K562 (cell line): Measurements from ENCODE around the gene KIF14. TPM values are rescaled to one million over a fixed set of nuclear protein-coding genes. Genes with fewer than 3 reads are reported as not detected.
A peak's percentile ranks its signal among the peaks of the same experiment; 100 is the strongest.

ENCODE experiments used
- CC2D1A ChIP-seq: fragments of 450-650 bp; IDR thresholded peaks from 2 replicates; pipeline ENCODE4 v1.6.1; 2017; ENCODE audit warnings: mild to moderate bottlenecking
- KDM5B ChIP-seq: fragments of 200-600 bp; sonication (generic); IDR thresholded peaks from 2 replicates; pipeline ENCODE4 v1.6.1; 2012; ENCODE audit warnings: low read depth, mild to moderate bottlenecking, moderate library complexity, low read length, control low read depth, inconsistent platforms; ENCODE audit not compliant: insufficient replicate concordance
- MECOM ChIP-seq: fragments of 250-450 bp; sonication (Bioruptor Pico); IDR thresholded peaks from 2 replicates; pipeline ENCODE4 v1.8.0; 2022; ENCODE audit warnings: inconsistent platforms
- POLR2H ChIP-seq: IDR thresholded peaks from 2 replicates; pipeline ENCODE4 v1.6.1; 2016; ENCODE audit warnings: missing genetic modification characterization, low read depth, mild to moderate bottlenecking, control low read depth, missing compliant biosample characterization, moderate library complexity
- RBM25 ChIP-seq: fragments of 200-400 bp; formaldehyde crosslinking; IDR thresholded peaks from 2 replicates; pipeline ENCODE4 v1.6.1; 2018; ENCODE audit warnings: low read length, low read depth, moderate library complexity; ENCODE audit not compliant: severe bottlenecking
- TEAD1 ChIP-seq, 2 experiments: fragments of 450-650 bp in 1 of 2; sonication (generic) in 1 of 2; formaldehyde crosslinking; IDR thresholded peaks; 2 replicates each; pipeline versions ENCODE4 v1.4.0 to v1.8.0; 2020 to 2022; ENCODE audit warnings: mild to moderate bottlenecking in 2 of 2, missing genetic modification reagents in 1 of 2
- polyA plus RNA-seq, 8 experiments: library from polyadenylated mRNA; depleted of rRNA in 4 of 8; stranded (reverse) in 5 of 8; unstranded in 3 of 8; fragments of >200 nt; fragmentation: Nextera tagmentation in 2 of 8; fragmentation: Illumina TruSeq in 1 of 8; extraction: Ambion mirVana in 2 of 8; extraction: Trizol in 1 of 8; gene quantifications; 2 replicates each; pipeline versions ENCODE4 v1.2.1 to v1.2.3, GENCODE V29; 2011 to 2014; ENCODE audit warnings: inconsistent platforms in 1 of 8, missing spikeins in 1 of 8
- total RNA-seq, 7 experiments: library from RNA; depleted of rRNA in 6 of 7; stranded (reverse); fragments of >200 nt in 6 of 7; fragmentation: Illumina TruSeq in 2 of 7; extraction: Trizol in 2 of 7; gene quantifications; 2 replicates each; pipeline versions ENCODE4 v1.2.1 to v1.2.3, GENCODE V29; 2011 to 2021; ENCODE audit warnings: low replicate concordance in 1 of 7
- TF ChIP-seq, protein P1 (sequence below): fragments of 450-650 bp; IDR thresholded peaks from 2 replicates; pipeline ENCODE4 v1.6.1; 2016; ENCODE audit warnings: mild to moderate bottlenecking, moderate library complexity
- TF ChIP-seq, protein P2 (sequence below): conservative IDR thresholded peaks from 2 replicates; pipeline ENCODE4 v1.6.1; 2011; ENCODE audit warnings: low read depth, mild to moderate bottlenecking, low read length; ENCODE audit not compliant: control insufficient read depth
- TF ChIP-seq, protein P3 (sequence below): IDR thresholded peaks from 2 replicates; pipeline ENCODE4 v1.6.1; 2011; ENCODE audit warnings: borderline replicate concordance, low read depth, mild to moderate bottlenecking, moderate library complexity, low read length; ENCODE audit not compliant: insufficient read depth, poor library complexity, severe bottlenecking
- TF ChIP-seq, protein P4 (sequence below), 2 experiments: fragments of 450-650 bp; conservative IDR thresholded peaks; 2 replicates each; pipeline ENCODE4 v1.6.1; 2017; ENCODE audit warnings: mild to moderate bottlenecking in 2 of 2, moderate library complexity in 2 of 2

KIF14 gene
- total and polyA plus RNA-seq, 9 of the 15 experiments (the other 6 are each of a cell fraction or from before 2014, with no cell fraction given): 11.5 to 47.4 (median 29.0) TPM

DNA sequence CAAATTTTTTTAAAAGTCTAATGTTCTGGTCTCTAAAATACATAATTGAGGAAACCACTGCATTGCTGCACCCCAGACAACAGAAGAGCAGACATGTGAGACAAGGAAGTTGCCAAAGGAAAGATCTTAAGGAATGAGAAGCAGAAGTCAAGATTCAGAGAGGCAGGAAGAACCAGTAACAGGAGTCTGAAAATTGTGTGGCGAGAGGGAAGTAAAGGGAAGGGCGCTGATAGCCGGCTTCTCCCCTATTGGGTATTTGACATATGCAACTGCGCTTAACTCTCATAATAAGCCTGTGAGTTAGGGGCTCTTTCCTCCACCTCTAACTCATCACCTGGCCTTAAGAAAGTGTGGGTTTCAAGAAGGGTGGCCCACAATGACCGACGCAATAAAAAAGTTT, 21.9 kb upstream of the KIF14 start (continued):
- TF ChIP-seq, protein P1, sequence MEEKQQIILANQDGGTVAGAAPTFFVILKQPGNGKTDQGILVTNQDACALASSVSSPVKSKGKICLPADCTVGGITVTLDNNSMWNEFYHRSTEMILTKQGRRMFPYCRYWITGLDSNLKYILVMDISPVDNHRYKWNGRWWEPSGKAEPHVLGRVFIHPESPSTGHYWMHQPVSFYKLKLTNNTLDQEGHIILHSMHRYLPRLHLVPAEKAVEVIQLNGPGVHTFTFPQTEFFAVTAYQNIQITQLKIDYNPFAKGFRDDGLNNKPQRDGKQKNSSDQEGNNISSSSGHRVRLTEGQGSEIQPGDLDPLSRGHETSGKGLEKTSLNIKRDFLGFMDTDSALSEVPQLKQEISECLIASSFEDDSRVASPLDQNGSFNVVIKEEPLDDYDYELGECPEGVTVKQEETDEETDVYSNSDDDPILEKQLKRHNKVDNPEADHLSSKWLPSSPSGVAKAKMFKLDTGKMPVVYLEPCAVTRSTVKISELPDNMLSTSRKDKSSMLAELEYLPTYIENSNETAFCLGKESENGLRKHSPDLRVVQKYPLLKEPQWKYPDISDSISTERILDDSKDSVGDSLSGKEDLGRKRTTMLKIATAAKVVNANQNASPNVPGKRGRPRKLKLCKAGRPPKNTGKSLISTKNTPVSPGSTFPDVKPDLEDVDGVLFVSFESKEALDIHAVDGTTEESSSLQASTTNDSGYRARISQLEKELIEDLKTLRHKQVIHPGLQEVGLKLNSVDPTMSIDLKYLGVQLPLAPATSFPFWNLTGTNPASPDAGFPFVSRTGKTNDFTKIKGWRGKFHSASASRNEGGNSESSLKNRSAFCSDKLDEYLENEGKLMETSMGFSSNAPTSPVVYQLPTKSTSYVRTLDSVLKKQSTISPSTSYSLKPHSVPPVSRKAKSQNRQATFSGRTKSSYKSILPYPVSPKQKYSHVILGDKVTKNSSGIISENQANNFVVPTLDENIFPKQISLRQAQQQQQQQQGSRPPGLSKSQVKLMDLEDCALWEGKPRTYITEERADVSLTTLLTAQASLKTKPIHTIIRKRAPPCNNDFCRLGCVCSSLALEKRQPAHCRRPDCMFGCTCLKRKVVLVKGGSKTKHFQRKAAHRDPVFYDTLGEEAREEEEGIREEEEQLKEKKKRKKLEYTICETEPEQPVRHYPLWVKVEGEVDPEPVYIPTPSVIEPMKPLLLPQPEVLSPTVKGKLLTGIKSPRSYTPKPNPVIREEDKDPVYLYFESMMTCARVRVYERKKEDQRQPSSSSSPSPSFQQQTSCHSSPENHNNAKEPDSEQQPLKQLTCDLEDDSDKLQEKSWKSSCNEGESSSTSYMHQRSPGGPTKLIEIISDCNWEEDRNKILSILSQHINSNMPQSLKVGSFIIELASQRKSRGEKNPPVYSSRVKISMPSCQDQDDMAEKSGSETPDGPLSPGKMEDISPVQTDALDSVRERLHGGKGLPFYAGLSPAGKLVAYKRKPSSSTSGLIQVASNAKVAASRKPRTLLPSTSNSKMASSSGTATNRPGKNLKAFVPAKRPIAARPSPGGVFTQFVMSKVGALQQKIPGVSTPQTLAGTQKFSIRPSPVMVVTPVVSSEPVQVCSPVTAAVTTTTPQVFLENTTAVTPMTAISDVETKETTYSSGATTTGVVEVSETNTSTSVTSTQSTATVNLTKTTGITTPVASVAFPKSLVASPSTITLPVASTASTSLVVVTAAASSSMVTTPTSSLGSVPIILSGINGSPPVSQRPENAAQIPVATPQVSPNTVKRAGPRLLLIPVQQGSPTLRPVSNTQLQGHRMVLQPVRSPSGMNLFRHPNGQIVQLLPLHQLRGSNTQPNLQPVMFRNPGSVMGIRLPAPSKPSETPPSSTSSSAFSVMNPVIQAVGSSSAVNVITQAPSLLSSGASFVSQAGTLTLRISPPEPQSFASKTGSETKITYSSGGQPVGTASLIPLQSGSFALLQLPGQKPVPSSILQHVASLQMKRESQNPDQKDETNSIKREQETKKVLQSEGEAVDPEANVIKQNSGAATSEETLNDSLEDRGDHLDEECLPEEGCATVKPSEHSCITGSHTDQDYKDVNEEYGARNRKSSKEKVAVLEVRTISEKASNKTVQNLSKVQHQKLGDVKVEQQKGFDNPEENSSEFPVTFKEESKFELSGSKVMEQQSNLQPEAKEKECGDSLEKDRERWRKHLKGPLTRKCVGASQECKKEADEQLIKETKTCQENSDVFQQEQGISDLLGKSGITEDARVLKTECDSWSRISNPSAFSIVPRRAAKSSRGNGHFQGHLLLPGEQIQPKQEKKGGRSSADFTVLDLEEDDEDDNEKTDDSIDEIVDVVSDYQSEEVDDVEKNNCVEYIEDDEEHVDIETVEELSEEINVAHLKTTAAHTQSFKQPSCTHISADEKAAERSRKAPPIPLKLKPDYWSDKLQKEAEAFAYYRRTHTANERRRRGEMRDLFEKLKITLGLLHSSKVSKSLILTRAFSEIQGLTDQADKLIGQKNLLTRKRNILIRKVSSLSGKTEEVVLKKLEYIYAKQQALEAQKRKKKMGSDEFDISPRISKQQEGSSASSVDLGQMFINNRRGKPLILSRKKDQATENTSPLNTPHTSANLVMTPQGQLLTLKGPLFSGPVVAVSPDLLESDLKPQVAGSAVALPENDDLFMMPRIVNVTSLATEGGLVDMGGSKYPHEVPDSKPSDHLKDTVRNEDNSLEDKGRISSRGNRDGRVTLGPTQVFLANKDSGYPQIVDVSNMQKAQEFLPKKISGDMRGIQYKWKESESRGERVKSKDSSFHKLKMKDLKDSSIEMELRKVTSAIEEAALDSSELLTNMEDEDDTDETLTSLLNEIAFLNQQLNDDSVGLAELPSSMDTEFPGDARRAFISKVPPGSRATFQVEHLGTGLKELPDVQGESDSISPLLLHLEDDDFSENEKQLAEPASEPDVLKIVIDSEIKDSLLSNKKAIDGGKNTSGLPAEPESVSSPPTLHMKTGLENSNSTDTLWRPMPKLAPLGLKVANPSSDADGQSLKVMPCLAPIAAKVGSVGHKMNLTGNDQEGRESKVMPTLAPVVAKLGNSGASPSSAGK: 0 out of 2 replicates have a peak, but pooled peaks have one; percentile 30
- TF ChIP-seq MECOM (CRISPR knock-in tag): no peak
- TF ChIP-seq, protein P2, sequence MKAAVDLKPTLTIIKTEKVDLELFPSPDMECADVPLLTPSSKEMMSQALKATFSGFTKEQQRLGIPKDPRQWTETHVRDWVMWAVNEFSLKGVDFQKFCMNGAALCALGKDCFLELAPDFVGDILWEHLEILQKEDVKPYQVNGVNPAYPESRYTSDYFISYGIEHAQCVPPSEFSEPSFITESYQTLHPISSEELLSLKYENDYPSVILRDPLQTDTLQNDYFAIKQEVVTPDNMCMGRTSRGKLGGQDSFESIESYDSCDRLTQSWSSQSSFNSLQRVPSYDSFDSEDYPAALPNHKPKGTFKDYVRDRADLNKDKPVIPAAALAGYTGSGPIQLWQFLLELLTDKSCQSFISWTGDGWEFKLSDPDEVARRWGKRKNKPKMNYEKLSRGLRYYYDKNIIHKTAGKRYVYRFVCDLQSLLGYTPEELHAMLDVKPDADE: no peak
- TF ChIP-seq, protein P3, sequence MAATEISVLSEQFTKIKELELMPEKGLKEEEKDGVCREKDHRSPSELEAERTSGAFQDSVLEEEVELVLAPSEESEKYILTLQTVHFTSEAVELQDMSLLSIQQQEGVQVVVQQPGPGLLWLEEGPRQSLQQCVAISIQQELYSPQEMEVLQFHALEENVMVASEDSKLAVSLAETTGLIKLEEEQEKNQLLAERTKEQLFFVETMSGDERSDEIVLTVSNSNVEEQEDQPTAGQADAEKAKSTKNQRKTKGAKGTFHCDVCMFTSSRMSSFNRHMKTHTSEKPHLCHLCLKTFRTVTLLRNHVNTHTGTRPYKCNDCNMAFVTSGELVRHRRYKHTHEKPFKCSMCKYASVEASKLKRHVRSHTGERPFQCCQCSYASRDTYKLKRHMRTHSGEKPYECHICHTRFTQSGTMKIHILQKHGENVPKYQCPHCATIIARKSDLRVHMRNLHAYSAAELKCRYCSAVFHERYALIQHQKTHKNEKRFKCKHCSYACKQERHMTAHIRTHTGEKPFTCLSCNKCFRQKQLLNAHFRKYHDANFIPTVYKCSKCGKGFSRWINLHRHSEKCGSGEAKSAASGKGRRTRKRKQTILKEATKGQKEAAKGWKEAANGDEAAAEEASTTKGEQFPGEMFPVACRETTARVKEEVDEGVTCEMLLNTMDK: no peak
- TF ChIP-seq, protein P4, sequence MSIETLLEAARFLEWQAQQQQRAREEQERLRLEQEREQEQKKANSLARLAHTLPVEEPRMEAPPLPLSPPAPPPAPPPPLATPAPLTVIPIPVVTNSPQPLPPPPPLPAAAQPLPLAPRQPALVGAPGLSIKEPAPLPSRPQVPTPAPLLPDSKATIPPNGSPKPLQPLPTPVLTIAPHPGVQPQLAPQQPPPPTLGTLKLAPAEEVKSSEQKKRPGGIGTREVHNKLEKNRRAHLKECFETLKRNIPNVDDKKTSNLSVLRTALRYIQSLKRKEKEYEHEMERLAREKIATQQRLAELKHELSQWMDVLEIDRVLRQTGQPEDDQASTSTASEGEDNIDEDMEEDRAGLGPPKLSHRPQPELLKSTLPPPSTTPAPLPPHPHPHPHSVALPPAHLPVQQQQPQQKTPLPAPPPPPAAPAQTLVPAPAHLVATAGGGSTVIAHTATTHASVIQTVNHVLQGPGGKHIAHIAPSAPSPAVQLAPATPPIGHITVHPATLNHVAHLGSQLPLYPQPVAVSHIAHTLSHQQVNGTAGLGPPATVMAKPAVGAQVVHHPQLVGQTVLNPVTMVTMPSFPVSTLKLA (conservative IDR thresholded peaks at IDR 0.05): 0 out of 4 replicates have a peak, but pooled peaks have one; percentile 37 to 38
- no peak for TF ChIP-seq TEAD1 (CRISPR knock-in tag; IDR thresholded peaks at IDR 0.05)
- no peak for TF ChIP-seq KDM5B
- TF ChIP-seq CC2D1A: 0 out of 2 replicates have a peak, but pooled peaks have one; percentile 24
- TF ChIP-seq RBM25: no peak
- peak; percentile 49 for TF ChIP-seq POLR2H (tag)
